Sigmoid colon (tissue), 4 donors: Measurements from ENCODE around the gene HHEX.

Experiments
- EP300 ChIP-seq, 4 donors: sonication (generic); formaldehyde crosslinking; IDR thresholded peaks; one replicate each; pipeline ENCODE4 v1.6.1; 2017; ENCODE audit warnings: antibody characterized with exemption in 4 of 4
- POLR2A ChIP-seq, 2 donors: fragments of 450-650 bp; IDR thresholded peaks; one replicate each; pipeline ENCODE4 v1.6.1; 2016; ENCODE audit warnings: antibody characterized with exemption in 2 of 2, mild to moderate bottlenecking in 2 of 2, moderate library complexity in 2 of 2
- POLR2AphosphoS5 ChIP-seq, 4 donors: sonication (generic); formaldehyde crosslinking; IDR thresholded peaks; one replicate each; pipeline ENCODE4 v1.6.1; 2017; ENCODE audit warnings: antibody characterized with exemption in 4 of 4
- TF ChIP-seq, protein P1 (sequence below), 4 experiments: fragments of 450-650 bp in 3 of 4; fragments of 200-600 bp in 1 of 4; IDR thresholded peaks; one replicate each; pipeline ENCODE4 v1.5.1; 2016 to 2019; ENCODE audit warnings: antibody characterized with exemption in 4 of 4, mild to moderate bottlenecking in 3 of 4, moderate library complexity in 2 of 4

DNA sequence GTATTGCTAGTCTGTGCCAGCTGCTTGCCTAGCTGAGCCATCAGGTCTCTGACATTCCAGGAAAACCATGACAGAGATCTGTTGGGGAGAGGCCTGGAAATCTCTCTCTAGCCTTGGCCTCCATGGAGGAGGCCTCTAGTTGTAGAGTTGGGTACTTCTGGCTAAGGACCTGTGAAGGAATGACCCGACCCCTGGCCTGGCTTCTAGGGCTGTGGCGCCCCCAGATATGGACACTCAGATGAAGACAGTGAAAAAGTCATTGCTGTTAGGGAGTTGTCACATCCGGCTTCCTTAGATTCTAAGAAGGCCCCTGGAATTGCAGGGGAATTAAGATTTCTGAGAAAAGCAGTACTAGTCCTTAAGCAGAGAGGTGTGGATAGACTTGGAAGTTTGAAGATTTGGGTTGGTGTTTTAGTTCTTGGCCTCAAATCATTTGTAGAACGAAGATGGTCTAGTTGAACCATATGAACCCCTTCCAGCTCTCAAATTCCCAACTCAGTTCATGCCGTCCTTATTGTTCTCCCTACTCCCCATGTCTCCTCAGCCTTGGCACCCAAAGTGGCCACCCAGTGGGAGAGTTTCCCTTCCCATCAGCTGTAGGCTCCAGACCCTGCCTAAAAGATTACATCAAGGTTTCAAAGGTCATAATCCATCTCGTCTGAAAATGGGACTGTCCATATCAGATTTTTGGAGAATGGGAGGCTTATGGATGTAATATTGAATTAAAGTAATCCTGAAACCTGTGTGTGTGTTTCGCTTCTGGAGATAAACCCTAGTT lies 7.0 kb downstream of the HHEX start:
- TF ChIP-seq, protein P1, sequence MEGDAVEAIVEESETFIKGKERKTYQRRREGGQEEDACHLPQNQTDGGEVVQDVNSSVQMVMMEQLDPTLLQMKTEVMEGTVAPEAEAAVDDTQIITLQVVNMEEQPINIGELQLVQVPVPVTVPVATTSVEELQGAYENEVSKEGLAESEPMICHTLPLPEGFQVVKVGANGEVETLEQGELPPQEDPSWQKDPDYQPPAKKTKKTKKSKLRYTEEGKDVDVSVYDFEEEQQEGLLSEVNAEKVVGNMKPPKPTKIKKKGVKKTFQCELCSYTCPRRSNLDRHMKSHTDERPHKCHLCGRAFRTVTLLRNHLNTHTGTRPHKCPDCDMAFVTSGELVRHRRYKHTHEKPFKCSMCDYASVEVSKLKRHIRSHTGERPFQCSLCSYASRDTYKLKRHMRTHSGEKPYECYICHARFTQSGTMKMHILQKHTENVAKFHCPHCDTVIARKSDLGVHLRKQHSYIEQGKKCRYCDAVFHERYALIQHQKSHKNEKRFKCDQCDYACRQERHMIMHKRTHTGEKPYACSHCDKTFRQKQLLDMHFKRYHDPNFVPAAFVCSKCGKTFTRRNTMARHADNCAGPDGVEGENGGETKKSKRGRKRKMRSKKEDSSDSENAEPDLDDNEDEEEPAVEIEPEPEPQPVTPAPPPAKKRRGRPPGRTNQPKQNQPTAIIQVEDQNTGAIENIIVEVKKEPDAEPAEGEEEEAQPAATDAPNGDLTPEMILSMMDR (IDR thresholded peaks at IDR 0.05): no peak
- TF ChIP-seq POLR2A (IDR thresholded peaks at IDR 0.05) (no peak), POLR2AphosphoS5 (IDR thresholded peaks at IDR 0.05) (no peak), EP300 (IDR thresholded peaks at IDR 0.05) (no peak)
